Lung (tissue), 12 donors: ENCODE measurements around the gene DKK2. TPM values are rescaled to one million over a fixed set of nuclear protein-coding genes. Genes with fewer than 3 reads are reported as not detected.

Source experiments
- ATAC-seq: fragments of 200-7000 bp; cut with Tn5 transposase; one replicate; pipeline ENCODE4 v1.9.1; 2020; ENCODE audit warnings: moderate number of reproducible peaks; ENCODE audit not compliant: insufficient read depth, low FRiP score
- DNase-seq, 3 donors: peaks; one replicate each; pipeline ENCODE4 v3.0.0-alpha.2; 2013 to 2017
- H3K27ac ChIP-seq, 2 donors: one replicate each; pipeline ENCODE4 v1.5.1; 2013; ENCODE audit warnings: mild to moderate bottlenecking in 2 of 2, moderate library complexity in 2 of 2, control low read depth in 1 of 2, inconsistent platforms in 1 of 2, low read depth in 1 of 2, low read length in 1 of 2
- H3K27me3 ChIP-seq, 3 donors: one replicate each; pipeline ENCODE4 v1.5.1; 2013; ENCODE audit warnings: low read length in 2 of 3; ENCODE audit not compliant: control insufficient read depth in 3 of 3, insufficient read depth in 3 of 3
- H3K36me3 ChIP-seq, 4 donors: one replicate each; pipeline ENCODE4 v1.5.1; 2013; ENCODE audit warnings: low read length in 4 of 4, mild to moderate bottlenecking in 1 of 4, moderate library complexity in 1 of 4; ENCODE audit not compliant: control insufficient read depth in 4 of 4, insufficient read depth in 4 of 4
- H3K4me1 ChIP-seq, 5 donors: one replicate each; pipeline ENCODE4 v1.5.1; 2013; ENCODE audit warnings: low read length in 5 of 5, mild to moderate bottlenecking in 2 of 5, moderate library complexity in 1 of 5; ENCODE audit not compliant: control insufficient read depth in 5 of 5, insufficient read depth in 5 of 5
- H3K4me3 ChIP-seq: one replicate; pipeline ENCODE4 v1.5.1; 2013; ENCODE audit warnings: mild to moderate bottlenecking, control low read depth, moderate library complexity
- H3K9ac ChIP-seq, 2 donors: one replicate each; pipeline ENCODE4 v1.5.1; 2013; ENCODE audit warnings: low read length in 2 of 2, control low read depth in 1 of 2; ENCODE audit not compliant: insufficient read depth in 1 of 2
- H3K9me3 ChIP-seq, 4 donors: one replicate each; pipeline ENCODE4 v1.5.1; 2013; ENCODE audit warnings: low read length in 3 of 4, mild to moderate bottlenecking in 1 of 4, moderate library complexity in 1 of 4; ENCODE audit not compliant: control insufficient read depth in 4 of 4, insufficient read depth in 3 of 4
- CTCF ChIP-seq: IDR thresholded peaks from 2 replicates; pipeline ENCODE4 v1.5.1; 2012; ENCODE audit warnings: mild to moderate bottlenecking; ENCODE audit errors: control extremely low read depth, extremely low read depth
- WGBS, 2 donors: extraction: QIAGEN DNeasy Blood & Tissue Kit; methylation state at CpG; one replicate each; pipeline ENCODE4 v1.1.7; 2013; 5-methylcytosine and 5-hydroxymethylcytosine counted together
- polyA plus RNA-seq, 2 donors: library from polyadenylated mRNA; stranded (reverse); fragments of 200-250 nt; gene quantifications; one replicate each; pipeline ENCODE4 v1.2.1, GENCODE V29; 2013
- total RNA-seq, 2 donors: library from RNA; depleted of rRNA in 1 of 2; stranded (reverse); fragments of >200 nt in 1 of 2; gene quantifications; one replicate each; pipeline ENCODE4 v1.2.1, GENCODE V29; 2014 to 2021
- donor health status: control.
- donor health status: control.
- donor health status: Bipolar disorder and iron deficiency.
- donor health status: healthy.
- donor health status: DM: yes; HTN: yes; CAD: no.

Gene DKK2
- total and polyA plus RNA-seq, 4 donors: 2.6 to 16.1 (median 4.7) TPM

GRCh38 chr4:106930522-106930921, 105.6 kb downstream of the DKK2 start:
- ATAC-seq (no peak), DNase-seq (peak in 1 of 3 donors; percentile 40)
- Histone ChIP-seq H3K4me3 (no peak overlapping the region), H3K36me3 (no peaks in the 10 kb centered on the region), H3K4me1 (peaks cover 0 to 4% (median 0%) of the 10 kb centered on the region in 5 donors), H3K27ac (no peak overlapping the region), H3K9me3 (no peaks in the 10 kb centered on the region), H3K9ac (no peak overlapping the region), H3K27me3 (no peaks in the 10 kb centered on the region)
- TF ChIP-seq CTCF: no peak
- 71 to 72% methylated on average over 6 of the region's 6 CpGs for WGBS, 2 donors

GRCh38 chr4:106929248-106929647, 106.9 kb downstream of the DKK2 start:
- TF ChIP-seq CTCF: no peak
- ATAC-seq (no peak), DNase-seq (no peak)
- WGBS, 2 donors: 71 to 81% methylated on average over 2 of the region's 2 CpGs
- H3K4me3 ChIP-seq: no peak overlapping the region
- H3K9ac ChIP-seq: no peak overlapping the region
- no peaks in the 10 kb centered on the region for H3K9me3 ChIP-seq
- H3K36me3 ChIP-seq: no peaks in the 10 kb centered on the region
- peaks cover 0 to 4% (median 0%) of the 10 kb centered on the region in 5 donors for H3K4me1 ChIP-seq
- no peaks in the 10 kb centered on the region for H3K27me3 ChIP-seq
- H3K27ac ChIP-seq: no peak overlapping the region

- TF ChIP-seq CTCF: no peak
- Histone ChIP-seq H3K36me3 (no peaks in the 10 kb centered on the region), H3K27me3 (no peaks in the 10 kb centered on the region), H3K4me3 (no peak overlapping the region), H3K4me1 (peaks cover 0 to 6% (median 0%) of the 10 kb centered on the region in 5 donors), H3K9me3 (no peaks in the 10 kb centered on the region), H3K9ac (no peak overlapping the region), H3K27ac (no peak overlapping the region)
- ATAC-seq (no peak), DNase-seq (peak; percentile 73 to 95 (median 94))
- 76 to 80% methylated on average over 3 of the region's 3 CpGs for WGBS, 2 donors
These were observed 121.9 kb downstream of the DKK2 start for GRCh38 chr4:106914223-106914622.
